Fibroblast of lung (primary cell): ENCODE measurements around the gene SERBP1. TPM values are rescaled to one million over a fixed set of nuclear protein-coding genes. Genes with fewer than 3 reads are reported as not detected.

Experiments
- DNase-seq, 2 donors: peaks; one replicate each; pipeline versions ENCODE4 v3.0.0 to v3.0.0-alpha.2; 2010; ENCODE audit warnings: low read depth in 2 of 2
- H2AFZ ChIP-seq: 2 replicates; pipeline ENCODE4 v1.5.1; 2012; ENCODE audit warnings: low read length, control low read depth, inconsistent platforms
- H3K27ac ChIP-seq: 2 replicates; pipeline ENCODE4 v1.5.1; 2011; ENCODE audit warnings: low read length, control low read depth; ENCODE audit not compliant: insufficient read depth
- H3K27me3 ChIP-seq: 2 replicates; pipeline ENCODE4 v1.5.1; 2011; ENCODE audit warnings: mild to moderate bottlenecking, low read length; ENCODE audit not compliant: control insufficient read depth, insufficient read depth
- H3K36me3 ChIP-seq: 2 replicates; pipeline ENCODE4 v1.5.1; 2011; ENCODE audit warnings: low read length; ENCODE audit not compliant: control insufficient read depth, insufficient read depth
- H3K4me1 ChIP-seq: 2 replicates; pipeline ENCODE4 v1.5.1; 2011; ENCODE audit warnings: low read length; ENCODE audit not compliant: control insufficient read depth, insufficient read depth; ENCODE audit errors: extremely low read depth
- H3K4me2 ChIP-seq: 2 replicates; pipeline ENCODE4 v1.5.1; 2011; ENCODE audit warnings: low read length, control low read depth; ENCODE audit not compliant: insufficient read depth; ENCODE audit errors: extremely low read depth
- H3K4me3 ChIP-seq, 4 experiments: fragments of 200-600 bp in 1 of 4; sonication (generic) in 1 of 4; replicated peaks in 1 of 4; 2 replicates each; pipeline ENCODE4 v1.5.1; 2011 to 2016; ENCODE audit warnings: low read length in 4 of 4, low read depth in 3 of 4, mild to moderate bottlenecking in 3 of 4, control low read depth in 2 of 4, inconsistent platforms in 1 of 4, mixed read lengths in 1 of 4; ENCODE audit not compliant: insufficient read depth in 1 of 4; ENCODE audit errors: control extremely low read depth in 1 of 4
- H3K79me2 ChIP-seq: 2 replicates; pipeline ENCODE4 v1.5.1; 2012; ENCODE audit warnings: mild to moderate bottlenecking, low read length, inconsistent platforms; ENCODE audit not compliant: control insufficient read depth, insufficient read depth
- H3K9ac ChIP-seq: 2 replicates; pipeline ENCODE4 v1.5.1; 2011; ENCODE audit warnings: mild to moderate bottlenecking, low read length, control low read depth; ENCODE audit not compliant: insufficient read depth
- H3K9me3 ChIP-seq: 2 replicates; pipeline ENCODE4 v1.5.1; 2012; ENCODE audit warnings: low read depth, low read length; ENCODE audit not compliant: control insufficient read depth, insufficient read depth
- H4K20me1 ChIP-seq: 2 replicates; pipeline ENCODE4 v1.5.1; 2011; ENCODE audit warnings: low read length; ENCODE audit not compliant: control insufficient read depth, insufficient read depth; ENCODE audit errors: extremely low read depth
- CTCF ChIP-seq, 2 donors: IDR thresholded peaks in 1 of 2; conservative IDR thresholded peaks in 1 of 2; 1 replicate in 1 of 2; 2 replicates in 1 of 2; pipeline ENCODE4 v1.5.1; 2011 to 2012; ENCODE audit warnings: low read length in 2 of 2, control low read depth in 1 of 2, inconsistent platforms in 1 of 2, low read depth in 1 of 2, mild to moderate bottlenecking in 1 of 2
- EZH2 ChIP-seq: IDR thresholded peaks from 2 replicates; pipeline ENCODE4 v1.5.1; 2012; ENCODE audit warnings: low read length, control low read depth, mild to moderate bottlenecking; ENCODE audit errors: missing control alignments
- polyA plus RNA-seq, 2 donors: library from polyadenylated mRNA; depleted of rRNA in 1 of 2; stranded (reverse) in 1 of 2; unstranded in 1 of 2; fragments of >200 nt; gene quantifications; 2 replicates each; pipeline ENCODE4 v1.2.1, GENCODE V29; 2011 to 2012; ENCODE audit warnings: missing spikeins in 1 of 2
- total RNA-seq: library from RNA; depleted of rRNA; stranded (reverse); fragments of >200 nt; gene quantifications from 2 replicates; pipeline ENCODE4 v1.2.1, GENCODE V29; 2014

SERBP1 gene
- total and polyA plus RNA-seq, 2 donors (not counting 1 experiment from before 2014, with no cell fraction given): 128 to 273 TPM

DNA sequence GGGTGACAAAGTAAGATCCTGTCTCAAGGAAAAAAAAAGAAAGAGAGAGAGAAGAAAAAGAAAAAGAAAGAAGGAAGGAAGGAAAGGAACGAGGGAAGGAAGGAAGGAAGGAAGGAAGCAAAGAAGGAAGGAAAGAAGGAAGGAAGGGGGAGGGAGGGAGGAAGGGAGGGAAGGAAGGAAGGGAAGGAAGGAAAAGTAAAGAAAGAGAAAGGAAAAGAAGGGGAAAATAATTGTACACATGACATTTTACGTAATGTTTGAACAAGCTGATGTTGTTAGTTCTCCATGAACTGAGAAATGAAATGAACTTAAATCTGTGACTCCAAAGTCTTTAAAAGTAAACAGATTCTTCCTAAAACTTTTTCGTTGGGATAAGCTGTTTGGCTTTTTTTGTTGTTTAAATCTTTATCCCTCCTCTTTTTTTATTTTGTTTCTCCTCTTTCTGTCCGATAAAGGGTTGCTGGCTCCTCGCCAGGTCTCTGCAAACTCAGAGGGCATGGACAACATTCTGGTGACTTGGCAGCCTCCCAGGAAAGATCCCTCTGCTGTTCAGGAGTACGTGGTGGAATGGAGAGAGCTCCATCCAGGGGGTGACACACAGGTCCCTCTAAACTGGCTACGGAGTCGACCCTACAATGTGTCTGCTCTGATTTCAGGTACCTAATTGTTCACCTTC lies 62.7 kb downstream of the SERBP1 start:
- no peak overlapping the region for H3K4me2 ChIP-seq
- no peaks in the 10 kb centered on the region for H3K79me2 ChIP-seq
- no peaks in the 10 kb centered on the region for H3K9me3 ChIP-seq
- H2AFZ ChIP-seq: no peak overlapping the region
- H4K20me1 ChIP-seq: no peaks in the 10 kb centered on the region
- H3K27me3 ChIP-seq: no peaks in the 10 kb centered on the region
- H3K27ac ChIP-seq: no peak overlapping the region
- TF ChIP-seq EZH2 (no peak), CTCF (conservative IDR thresholded peaks at IDR 0.05 in 1 of 2, IDR thresholded peaks at IDR 0.05 in 1 of 2; ENCODE audit: low read depth in 1 of 2, low read length in 2 of 2) (peak in 1 of 2 donors; percentile 19)
- no peak overlapping the region for H3K9ac ChIP-seq
- H3K36me3 ChIP-seq: no peaks in the 10 kb centered on the region
- no peak overlapping the region for H3K4me3 ChIP-seq
- peak; percentile 23 to 42 for DNase-seq
- H3K4me1 ChIP-seq: no peaks in the 10 kb centered on the region

DNA sequence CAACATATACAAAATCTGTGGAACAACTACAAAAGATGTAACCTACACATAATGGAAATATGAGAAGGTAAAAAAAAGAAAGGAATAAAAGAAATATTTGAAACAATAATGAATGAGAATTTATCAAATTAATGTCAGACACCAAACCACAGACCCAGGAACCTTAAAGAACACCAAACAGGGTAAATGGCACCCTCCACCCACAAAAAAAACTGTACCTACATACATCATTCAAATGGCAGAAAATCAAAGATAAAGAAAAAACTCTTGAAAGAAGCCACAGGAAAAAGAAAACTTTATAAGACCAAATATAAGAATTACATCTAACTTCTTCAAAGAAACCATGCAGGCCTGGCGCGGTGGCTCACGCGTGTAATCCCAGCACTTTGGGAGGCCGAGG lies 68.6 kb downstream of the SERBP1 start:
- no peak for DNase-seq

DNA sequence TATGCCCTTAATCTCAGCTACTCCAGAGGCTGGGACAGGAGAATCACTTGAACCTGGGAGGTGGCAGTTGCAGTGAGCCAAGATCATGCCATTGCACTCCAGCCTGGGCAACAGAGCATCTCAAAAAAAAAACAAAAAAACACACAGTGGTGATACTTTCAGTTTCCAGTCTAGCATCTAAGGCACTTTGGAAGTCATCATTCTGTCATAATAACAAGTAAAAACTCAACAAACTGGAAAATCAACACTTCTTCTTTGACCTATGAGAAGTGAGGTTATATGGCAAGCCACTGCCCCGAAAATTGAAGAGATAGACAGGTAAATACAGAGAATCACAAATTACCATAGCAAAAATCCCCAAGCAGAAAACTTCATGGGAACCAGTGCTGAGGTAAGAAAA lies 70.6 kb downstream of the SERBP1 start:
- H3K4me3 ChIP-seq: no peak overlapping the region
- H3K9ac ChIP-seq: no peak overlapping the region
- no peak overlapping the region for H3K4me2 ChIP-seq
- DNase-seq: no peak
- H3K27me3 ChIP-seq: no peaks in the 10 kb centered on the region
- no peak overlapping the region for H2AFZ ChIP-seq
- no peaks in the 10 kb centered on the region for H4K20me1 ChIP-seq
- no peaks in the 10 kb centered on the region for H3K9me3 ChIP-seq
- TF ChIP-seq CTCF (conservative IDR thresholded peaks at IDR 0.05 in 1 of 2, IDR thresholded peaks at IDR 0.05 in 1 of 2; ENCODE audit: low read depth in 1 of 2, low read length in 2 of 2) (no peak), EZH2 (no peak)
- no peaks in the 10 kb centered on the region for H3K79me2 ChIP-seq
- no peaks in the 10 kb centered on the region for H3K4me1 ChIP-seq
- H3K27ac ChIP-seq: no peak overlapping the region
- no peaks in the 10 kb centered on the region for H3K36me3 ChIP-seq

More for the DNA sequence above, 68.6 kb downstream of the SERBP1 start:
- H3K4me2 ChIP-seq: no peak overlapping the region
- TF ChIP-seq CTCF (conservative IDR thresholded peaks at IDR 0.05 in 1 of 2, IDR thresholded peaks at IDR 0.05 in 1 of 2; ENCODE audit: low read depth in 1 of 2, low read length in 2 of 2) (no peak), EZH2 (no peak)
- H3K9ac ChIP-seq: no peak overlapping the region
- H4K20me1 ChIP-seq: no peaks in the 10 kb centered on the region
- no peaks in the 10 kb centered on the region for H3K9me3 ChIP-seq
- no peak overlapping the region for H3K4me3 ChIP-seq
- H2AFZ ChIP-seq: no peak overlapping the region
- no peaks in the 10 kb centered on the region for H3K79me2 ChIP-seq
- H3K27me3 ChIP-seq: no peaks in the 10 kb centered on the region
- no peaks in the 10 kb centered on the region for H3K36me3 ChIP-seq
- H3K4me1 ChIP-seq: no peaks in the 10 kb centered on the region
- no peak overlapping the region for H3K27ac ChIP-seq

Other genes with a start within 250 kb of the SERBP1 start
- not detected in 2 replicates for gene IL12RB2, start 122.5 kb downstream of the SERBP1 start, total RNA-seq
- 0.01 TPM in 1 of 2 replicates, not detected in the other for gene IL12RB2, start 122.5 kb downstream of the SERBP1 start, polyA plus RNA-seq